Measurements from ENCODE around the gene PPARGC1A.

The PPARGC1A gene, protein sequence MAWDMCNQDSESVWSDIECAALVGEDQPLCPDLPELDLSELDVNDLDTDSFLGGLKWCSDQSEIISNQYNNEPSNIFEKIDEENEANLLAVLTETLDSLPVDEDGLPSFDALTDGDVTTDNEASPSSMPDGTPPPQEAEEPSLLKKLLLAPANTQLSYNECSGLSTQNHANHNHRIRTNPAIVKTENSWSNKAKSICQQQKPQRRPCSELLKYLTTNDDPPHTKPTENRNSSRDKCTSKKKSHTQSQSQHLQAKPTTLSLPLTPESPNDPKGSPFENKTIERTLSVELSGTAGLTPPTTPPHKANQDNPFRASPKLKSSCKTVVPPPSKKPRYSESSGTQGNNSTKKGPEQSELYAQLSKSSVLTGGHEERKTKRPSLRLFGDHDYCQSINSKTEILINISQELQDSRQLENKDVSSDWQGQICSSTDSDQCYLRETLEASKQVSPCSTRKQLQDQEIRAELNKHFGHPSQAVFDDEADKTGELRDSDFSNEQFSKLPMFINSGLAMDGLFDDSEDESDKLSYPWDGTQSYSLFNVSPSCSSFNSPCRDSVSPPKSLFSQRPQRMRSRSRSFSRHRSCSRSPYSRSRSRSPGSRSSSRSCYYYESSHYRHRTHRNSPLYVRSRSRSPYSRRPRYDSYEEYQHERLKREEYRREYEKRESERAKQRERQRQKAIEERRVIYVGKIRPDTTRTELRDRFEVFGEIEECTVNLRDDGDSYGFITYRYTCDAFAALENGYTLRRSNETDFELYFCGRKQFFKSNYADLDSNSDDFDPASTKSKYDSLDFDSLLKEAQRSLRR

DNA sequence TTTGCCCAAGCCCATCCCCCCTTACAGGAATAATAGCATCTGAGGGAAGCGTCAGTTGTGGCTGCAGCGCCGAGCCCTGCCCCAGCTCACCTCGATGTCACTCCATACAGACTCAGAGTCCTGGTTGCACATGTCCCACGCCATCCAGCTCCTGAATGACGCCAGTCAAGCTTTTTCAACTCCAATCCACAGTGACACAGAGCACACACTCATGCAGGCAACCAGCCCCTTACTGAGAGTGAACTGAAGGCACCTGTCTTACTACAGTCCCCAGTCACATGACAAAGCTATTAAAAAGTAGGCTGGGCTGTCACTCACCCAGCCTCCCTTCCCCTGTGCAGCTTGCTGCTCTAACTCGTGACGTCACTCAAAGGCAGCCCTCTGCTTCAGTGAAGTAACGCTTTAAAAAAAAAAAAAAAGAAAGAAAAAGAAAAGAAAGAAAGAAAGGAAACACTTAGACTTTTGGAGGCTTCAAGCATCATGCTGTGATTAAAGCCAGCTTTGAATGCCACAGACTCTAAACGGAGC, at the start of gene PPARGC1A:
TSS of gene PPARGC1A (minus strand) at position 234 of the 528 bp plus-strand sequence. CDS start at position 144, 90 bp downstream.
- Mint-ChIP-seq H3K9me3 (ENCODE audit: low read depth) (no peaks in the 10 kb centered on the region), H3K27ac (no peak within 1 kb of the TSS), H3K27me3 (peaks cover 21% of the 10 kb centered on the region), H3K4me1 (ENCODE audit: low read depth) (peaks cover 21% of the 10 kb centered on the region), H3K36me3 (no peaks in the 10 kb centered on the region), H3K4me3 (peak within 1 kb of the TSS; percentile 65)

DNA sequence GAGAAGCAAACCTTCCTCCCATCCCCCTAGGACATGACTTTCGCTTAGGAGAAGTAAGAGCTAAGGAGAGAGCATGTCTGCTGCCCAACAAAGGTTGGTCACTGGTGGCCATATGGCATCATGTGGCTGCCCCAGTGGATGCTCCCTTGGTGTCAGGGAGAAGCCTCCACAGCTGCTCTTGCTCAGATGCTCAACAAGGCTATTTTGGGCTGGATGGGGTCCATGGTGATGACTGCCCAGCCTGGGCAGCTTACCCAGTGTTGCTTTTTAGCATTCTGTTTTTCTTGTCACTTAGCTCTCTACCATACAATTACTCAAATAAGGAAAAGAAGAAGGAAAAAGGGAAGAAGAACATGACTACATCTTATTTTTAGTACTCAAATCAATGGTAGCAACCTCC, 48.9 kb upstream of the PPARGC1A start:
- no peaks in the 10 kb centered on the region for H3K27me3 Mint-ChIP-seq
- no peak overlapping the region for H3K4me3 Mint-ChIP-seq
- H3K36me3 Mint-ChIP-seq, result no peaks in the 10 kb centered on the region
- H3K9me3 Mint-ChIP-seq (ENCODE audit: low read depth), result peaks cover 3% of the 10 kb centered on the region
- no peak overlapping the region for H3K27ac Mint-ChIP-seq
- no peaks in the 10 kb centered on the region for H3K4me1 Mint-ChIP-seq (ENCODE audit: low read depth)

DNA sequence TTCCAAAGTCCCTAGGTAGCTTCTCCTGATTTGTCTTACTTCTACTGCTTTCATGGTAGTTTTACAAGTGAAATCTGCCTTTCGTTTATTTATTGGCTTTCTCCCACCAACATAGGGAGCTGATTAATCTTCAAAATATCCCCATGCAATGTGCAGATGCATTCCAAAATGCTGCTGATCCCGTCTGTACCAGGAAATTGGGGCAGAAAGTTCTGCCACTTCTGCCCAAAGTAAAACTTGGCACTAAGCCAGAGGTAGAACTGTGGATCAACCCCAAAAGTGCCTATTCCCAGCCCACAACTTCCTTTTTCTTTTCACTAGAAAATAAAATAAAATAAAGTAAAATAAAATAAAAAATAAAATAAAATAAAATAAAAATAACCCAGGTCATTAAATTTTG, 47.3 kb upstream of the PPARGC1A start:
- Mint-ChIP-seq H3K4me3 (no peak overlapping the region), H3K27ac (no peak overlapping the region), H3K9me3 (ENCODE audit: low read depth) (peaks cover 3% of the 10 kb centered on the region), H3K36me3 (no peaks in the 10 kb centered on the region), H3K4me1 (ENCODE audit: low read depth) (no peaks in the 10 kb centered on the region), H3K27me3 (no peaks in the 10 kb centered on the region)

DNA sequence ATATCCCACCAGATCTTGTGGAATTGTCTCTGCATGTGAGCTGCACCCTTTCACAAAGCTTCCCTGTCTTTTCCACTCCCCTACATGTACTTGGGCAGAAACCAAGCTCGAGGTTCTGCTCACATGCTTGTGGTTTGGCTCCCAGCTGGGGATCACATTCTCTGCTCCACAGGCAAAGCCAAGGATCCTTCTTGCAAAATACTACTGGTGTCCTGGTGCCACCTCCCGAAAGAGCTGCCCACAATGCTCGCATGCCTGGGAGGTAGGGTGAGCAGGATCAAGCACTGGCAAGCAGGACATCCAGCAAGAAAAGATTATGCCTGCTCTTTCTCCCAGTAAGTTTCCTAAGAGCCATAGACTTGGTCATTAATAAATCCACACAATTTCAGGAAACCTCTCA, 45.1 kb upstream of the PPARGC1A start:
- Mint-ChIP-seq H3K4me1 (ENCODE audit: low read depth) (no peaks in the 10 kb centered on the region), H3K27ac (no peak overlapping the region), H3K9me3 (ENCODE audit: low read depth) (peaks cover 3% of the 10 kb centered on the region), H3K27me3 (no peaks in the 10 kb centered on the region), H3K4me3 (no peak overlapping the region), H3K36me3 (no peaks in the 10 kb centered on the region)

DNA sequence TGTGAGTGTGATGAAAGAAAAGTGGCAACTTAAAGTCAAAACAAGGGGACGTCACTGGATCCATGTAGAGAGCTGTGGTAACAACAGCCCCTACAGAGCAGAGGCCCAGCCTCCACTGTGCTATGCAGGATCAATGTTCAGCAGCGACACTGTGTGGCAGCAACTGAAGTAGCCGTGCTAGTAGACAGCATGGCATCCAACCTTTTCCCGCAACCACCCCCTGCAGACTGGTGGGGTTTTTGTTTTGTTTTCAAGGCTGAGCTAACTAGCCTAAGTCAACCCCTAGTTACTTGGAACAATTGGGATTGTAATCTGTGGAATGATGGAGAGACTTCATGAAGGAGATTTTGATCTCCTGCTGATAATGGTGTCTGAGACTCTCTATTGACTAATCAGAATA, 44.4 kb upstream of the PPARGC1A start:
- H3K27ac Mint-ChIP-seq, result no peak overlapping the region
- no peaks in the 10 kb centered on the region for H3K27me3 Mint-ChIP-seq
- no peaks in the 10 kb centered on the region for H3K36me3 Mint-ChIP-seq
- no peaks in the 10 kb centered on the region for H3K4me1 Mint-ChIP-seq (ENCODE audit: low read depth)
- peaks cover 3% of the 10 kb centered on the region for H3K9me3 Mint-ChIP-seq (ENCODE audit: low read depth)
- H3K4me3 Mint-ChIP-seq, result no peak overlapping the region

DNA sequence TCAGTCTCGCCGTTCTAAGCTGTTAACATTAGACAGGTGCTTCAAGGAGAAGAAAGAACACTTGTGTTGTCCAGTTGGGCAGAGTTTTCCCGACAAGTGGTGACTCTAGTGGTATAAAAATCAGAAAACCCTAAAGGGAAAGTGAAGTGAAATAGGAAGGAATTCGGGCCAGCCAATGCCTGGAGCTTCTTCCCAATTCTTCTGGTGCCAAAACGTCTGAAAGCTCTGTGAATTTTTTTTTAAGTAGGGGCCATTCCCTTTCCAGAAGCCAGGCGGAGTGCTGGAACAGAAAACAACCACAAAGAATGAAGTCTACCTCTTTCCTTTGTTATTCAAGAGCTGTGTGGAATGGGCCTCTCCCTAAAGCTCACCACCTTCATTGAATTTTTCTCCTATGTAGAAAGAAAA, 43.1 kb upstream of the PPARGC1A start:
- H3K4me1 Mint-ChIP-seq (ENCODE audit: low read depth), result no peaks in the 10 kb centered on the region
- H3K9me3 Mint-ChIP-seq (ENCODE audit: low read depth), result peaks cover 3% of the 10 kb centered on the region
- no peak overlapping the region for H3K27ac Mint-ChIP-seq
- no peaks in the 10 kb centered on the region for H3K36me3 Mint-ChIP-seq
- no peak overlapping the region for H3K4me3 Mint-ChIP-seq
- H3K27me3 Mint-ChIP-seq, result no peaks in the 10 kb centered on the region

DNA sequence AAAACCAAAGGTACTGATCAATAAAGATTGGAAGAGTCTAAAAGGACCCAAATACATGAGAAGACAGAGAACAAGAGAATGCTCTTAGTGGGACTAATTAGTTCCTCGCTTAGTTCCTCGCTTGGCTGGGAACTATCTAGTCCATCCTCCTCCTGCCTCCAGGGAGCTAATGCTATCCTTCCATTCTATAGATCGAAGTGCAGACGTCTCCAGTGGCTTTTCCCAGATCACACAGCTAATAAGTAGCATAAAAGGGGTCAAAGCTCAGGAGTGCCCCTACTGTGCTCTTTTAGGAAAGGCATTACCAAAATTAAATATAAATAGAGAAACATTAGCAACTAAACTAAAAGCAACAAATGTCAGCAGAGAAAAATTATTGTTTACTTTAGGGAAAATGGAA, 42.3 kb upstream of the PPARGC1A start:
- Mint-ChIP-seq H3K4me1 (ENCODE audit: low read depth) (no peaks in the 10 kb centered on the region), H3K27me3 (no peaks in the 10 kb centered on the region), H3K27ac (no peak overlapping the region), H3K36me3 (no peaks in the 10 kb centered on the region), H3K9me3 (ENCODE audit: low read depth) (no peaks in the 10 kb centered on the region), H3K4me3 (no peak overlapping the region)

DNA sequence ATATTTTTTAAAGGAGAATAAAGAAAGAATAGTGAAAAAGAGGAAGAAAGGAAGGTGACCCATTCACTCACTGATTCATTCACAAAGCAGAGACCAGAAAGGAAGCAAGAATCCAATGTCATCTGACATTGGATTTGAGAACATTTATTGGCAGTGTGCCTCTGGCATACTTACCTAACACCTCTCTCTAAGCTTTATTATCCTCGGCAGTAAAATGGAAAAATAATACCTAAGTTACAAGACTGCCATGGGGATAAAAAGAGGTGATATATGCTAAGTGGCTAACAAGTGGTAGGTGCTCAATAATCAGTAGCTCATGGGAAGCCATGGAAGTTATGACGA, 41.6 kb upstream of the PPARGC1A start:
- Mint-ChIP-seq H3K27ac (no peak overlapping the region), H3K9me3 (ENCODE audit: low read depth) (no peaks in the 10 kb centered on the region), H3K4me1 (ENCODE audit: low read depth) (no peaks in the 10 kb centered on the region), H3K4me3 (no peak overlapping the region), H3K27me3 (no peaks in the 10 kb centered on the region), H3K36me3 (no peaks in the 10 kb centered on the region)

DNA sequence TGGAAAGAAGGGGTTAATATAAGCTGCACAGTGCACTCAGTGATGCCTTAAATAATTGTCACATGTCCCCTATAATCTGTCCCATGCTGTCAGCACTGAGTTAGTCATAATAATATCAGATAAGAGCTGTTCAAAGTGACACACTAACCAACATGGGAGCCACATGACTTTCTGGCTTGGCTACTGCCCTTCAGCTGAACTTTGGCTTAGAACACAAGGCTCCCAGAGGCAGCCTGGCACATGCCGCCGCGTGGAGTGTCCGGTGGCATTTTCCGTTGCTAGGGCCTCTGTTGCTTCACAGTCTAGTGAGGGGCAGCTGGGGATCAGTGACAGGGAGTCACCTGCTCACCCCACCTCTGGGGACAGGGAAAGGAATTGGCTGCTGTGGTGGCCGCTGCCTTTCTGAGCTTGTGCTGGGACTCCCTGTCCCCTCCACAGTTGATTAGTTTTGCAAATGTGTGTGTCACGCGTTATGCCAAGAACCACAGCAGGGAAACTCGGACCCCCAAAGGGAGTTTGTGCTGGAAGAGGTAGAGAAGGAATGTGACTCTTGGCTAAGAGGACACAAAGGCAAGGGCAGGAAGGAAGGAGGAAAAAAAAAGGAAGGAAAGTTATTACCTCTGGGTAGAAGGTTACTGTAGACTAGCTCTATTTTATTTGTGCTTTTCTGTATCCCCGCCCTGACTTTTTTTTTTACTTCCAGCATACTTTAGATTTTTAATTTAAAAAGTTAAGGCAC, 41.1 kb upstream of the PPARGC1A start:
- no peaks in the 10 kb centered on the region for H3K27me3 Mint-ChIP-seq
- no peak overlapping the region for H3K27ac Mint-ChIP-seq
- no peak overlapping the region for H3K4me3 Mint-ChIP-seq
- H3K36me3 Mint-ChIP-seq, result no peaks in the 10 kb centered on the region
- no peaks in the 10 kb centered on the region for H3K4me1 Mint-ChIP-seq (ENCODE audit: low read depth)
- no peaks in the 10 kb centered on the region for H3K9me3 Mint-ChIP-seq (ENCODE audit: low read depth)

DNA sequence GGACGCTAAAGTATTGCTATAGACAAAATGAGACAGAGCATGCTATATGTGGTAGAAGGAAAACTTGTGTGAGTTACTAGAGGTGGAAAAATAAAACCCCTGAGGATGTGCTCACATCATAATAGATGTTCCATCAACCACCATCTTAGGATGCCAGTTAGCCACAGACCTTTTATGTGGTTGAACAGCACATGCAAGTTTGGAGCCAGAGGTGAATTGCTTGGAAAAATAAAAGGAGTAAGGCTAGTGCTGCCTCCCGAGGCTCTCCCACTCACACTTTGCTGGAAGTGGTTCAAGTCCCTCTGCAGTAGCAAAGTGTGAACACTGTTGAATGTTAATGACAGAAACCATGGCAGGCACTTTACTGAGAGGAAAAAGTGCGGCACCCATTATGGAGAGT, 39.4 kb upstream of the PPARGC1A start:
- Mint-ChIP-seq H3K27me3 (no peaks in the 10 kb centered on the region), H3K27ac (no peak overlapping the region)

DNA sequence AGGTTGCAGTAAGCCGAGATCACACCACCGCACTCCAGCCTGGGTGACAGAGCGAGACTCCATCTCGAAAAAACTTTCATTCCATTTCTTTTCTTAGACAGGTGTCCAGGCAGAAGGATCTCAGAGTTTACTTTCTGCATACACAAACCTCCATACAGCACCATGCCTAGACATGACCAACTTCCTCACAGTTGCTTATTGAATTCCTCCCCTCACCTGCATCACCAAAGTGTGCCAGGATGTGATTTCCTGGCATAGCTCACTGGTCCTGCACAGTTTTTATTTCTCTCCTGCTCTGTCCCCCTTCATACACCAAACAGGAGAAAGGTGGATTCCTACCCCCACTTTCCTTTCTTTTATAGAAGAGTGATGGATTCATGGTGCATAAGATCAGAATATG, 34.7 kb upstream of the PPARGC1A start:
- H3K4me3 Mint-ChIP-seq, result no peak overlapping the region
- H3K4me1 Mint-ChIP-seq (ENCODE audit: low read depth), result no peaks in the 10 kb centered on the region
- H3K36me3 Mint-ChIP-seq, result no peaks in the 10 kb centered on the region
- no peaks in the 10 kb centered on the region for H3K9me3 Mint-ChIP-seq (ENCODE audit: low read depth)
- no peaks in the 10 kb centered on the region for H3K27me3 Mint-ChIP-seq
- no peak overlapping the region for H3K27ac Mint-ChIP-seq

More for the DNA sequence above, 39.4 kb upstream of the PPARGC1A start:
- Mint-ChIP-seq H3K36me3 (no peaks in the 10 kb centered on the region), H3K4me3 (no peak overlapping the region), H3K9me3 (ENCODE audit: low read depth) (no peaks in the 10 kb centered on the region), H3K4me1 (ENCODE audit: low read depth) (no peaks in the 10 kb centered on the region)

DNA sequence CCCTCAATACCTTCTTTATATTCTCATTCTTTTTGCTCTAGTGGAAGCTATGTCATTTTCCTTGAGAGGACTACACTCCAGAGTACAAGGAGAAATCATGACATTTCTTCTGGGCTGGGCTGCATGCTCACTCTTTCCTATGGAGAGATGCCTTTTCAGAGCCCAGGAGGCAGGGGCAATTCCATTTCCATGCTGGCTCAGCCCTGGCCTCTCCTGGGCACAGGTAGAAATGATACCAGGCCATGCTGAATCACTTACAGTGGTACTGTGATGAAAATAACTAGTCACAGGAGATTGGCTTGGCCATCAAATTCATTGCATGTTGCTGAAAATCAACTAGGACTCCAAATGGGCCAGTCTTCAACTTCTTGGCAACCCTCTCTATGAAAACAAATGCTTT, 34.0 kb upstream of the PPARGC1A start:
- Mint-ChIP-seq H3K4me1 (ENCODE audit: low read depth) (no peaks in the 10 kb centered on the region), H3K27ac (no peak overlapping the region), H3K4me3 (no peak overlapping the region), H3K27me3 (no peaks in the 10 kb centered on the region), H3K9me3 (ENCODE audit: low read depth) (no peaks in the 10 kb centered on the region), H3K36me3 (no peaks in the 10 kb centered on the region)

DNA sequence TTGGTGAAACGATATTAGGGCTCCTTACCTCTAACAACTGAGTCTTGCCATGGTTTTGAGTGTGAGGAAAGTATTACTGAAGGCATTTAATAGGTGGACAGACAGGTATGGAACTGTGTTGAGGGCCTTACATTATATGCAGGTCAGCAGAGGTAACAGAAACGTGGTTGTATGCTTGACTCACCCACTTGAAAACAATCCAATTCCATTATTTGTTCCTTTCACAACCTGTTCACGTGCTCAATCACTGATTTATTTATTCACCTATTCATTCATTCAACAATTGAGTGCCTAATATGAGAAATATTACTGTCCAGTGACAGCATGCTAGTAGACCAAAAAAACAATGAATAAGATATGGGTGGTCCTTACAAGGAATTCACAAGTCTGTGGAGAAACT, 33.3 kb upstream of the PPARGC1A start:
- Mint-ChIP-seq H3K4me1 (ENCODE audit: low read depth) (no peaks in the 10 kb centered on the region), H3K27ac (no peak overlapping the region), H3K27me3 (no peaks in the 10 kb centered on the region), H3K36me3 (no peaks in the 10 kb centered on the region), H3K9me3 (ENCODE audit: low read depth) (no peaks in the 10 kb centered on the region), H3K4me3 (no peak overlapping the region)

DNA sequence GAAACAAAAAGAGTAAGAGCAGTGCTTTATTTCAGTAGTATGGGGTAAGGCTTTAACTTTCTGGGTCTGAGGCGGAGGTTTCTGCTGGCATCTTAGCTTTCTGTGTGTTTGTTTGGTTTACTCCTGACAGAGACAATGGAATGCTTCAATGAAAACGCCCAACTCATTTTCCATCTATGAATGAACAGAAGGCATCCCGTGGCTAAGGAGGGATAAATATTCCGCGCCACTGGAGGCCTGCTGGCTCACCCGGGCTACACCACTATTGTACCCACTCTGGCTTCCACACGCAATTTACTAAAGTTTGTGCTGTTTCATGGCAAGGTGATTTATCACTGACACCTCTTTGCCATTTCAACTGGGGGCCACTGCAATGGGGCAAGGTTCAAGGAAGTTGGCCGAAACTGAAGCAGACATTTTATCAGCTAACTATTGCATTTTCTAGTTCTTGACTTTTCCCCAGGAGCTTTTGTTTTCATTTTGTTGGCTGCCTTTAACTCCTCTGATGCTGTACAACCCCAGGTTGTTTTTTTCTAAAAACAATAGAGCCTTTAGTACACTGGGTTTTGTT, 32.8 kb upstream of the PPARGC1A start:
- Mint-ChIP-seq H3K36me3 (no peaks in the 10 kb centered on the region), H3K27me3 (no peaks in the 10 kb centered on the region), H3K27ac (no peak overlapping the region), H3K4me3 (no peak overlapping the region), H3K4me1 (ENCODE audit: low read depth) (no peaks in the 10 kb centered on the region), H3K9me3 (ENCODE audit: low read depth) (no peaks in the 10 kb centered on the region)

DNA sequence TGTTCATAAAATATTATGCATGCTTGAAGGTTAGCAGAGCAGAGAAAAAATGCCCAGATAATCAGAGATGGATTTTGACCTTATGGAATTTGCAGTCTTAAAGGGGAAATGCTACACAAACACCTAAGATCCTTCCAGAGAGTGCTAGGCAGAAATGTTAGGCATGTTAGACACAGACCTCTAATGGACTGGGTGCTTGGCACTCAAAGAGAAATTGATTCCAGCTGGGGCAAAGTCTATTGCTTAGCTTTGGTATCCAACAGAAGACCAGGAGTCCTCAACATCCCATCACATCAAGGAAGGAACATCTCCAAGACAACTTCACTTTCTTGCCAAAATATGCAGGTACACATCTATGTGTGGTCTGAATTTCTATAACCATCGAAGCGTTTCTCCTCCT, 32.2 kb upstream of the PPARGC1A start:
- no peak overlapping the region for H3K27ac Mint-ChIP-seq
- H3K4me1 Mint-ChIP-seq (ENCODE audit: low read depth), result no peaks in the 10 kb centered on the region
- no peaks in the 10 kb centered on the region for H3K9me3 Mint-ChIP-seq (ENCODE audit: low read depth)
- H3K27me3 Mint-ChIP-seq, result no peaks in the 10 kb centered on the region
- no peaks in the 10 kb centered on the region for H3K36me3 Mint-ChIP-seq
- no peak overlapping the region for H3K4me3 Mint-ChIP-seq

Measured in activated naive CD8-positive, alpha-beta T cell (primary cell).